H1 (cell line): ENCODE results near the gene NPHP4. TPM values are rescaled to one million over a fixed set of nuclear protein-coding genes. Genes with fewer than 3 reads are reported as not detected.

Source experiments
- CTCF ChIA-PET: fragments of 300-600 bp; sonication (Branson Sonifier 250); formaldehyde crosslinking; loops from one replicate; lab custom pipeline; 2021; ENCODE audit not compliant: partially characterized antibody; lab: Charles Lee
- POLR2A ChIA-PET: fragments of 300-600 bp; sonication (Branson Sonifier 250); formaldehyde crosslinking; loops from one replicate; lab custom pipeline; 2021; ENCODE audit warnings: inconsistent platforms; ENCODE audit not compliant: partially characterized antibody; lab: Charles Lee
- DNase-seq, 2 experiments: peaks; one replicate each; pipeline versions ENCODE4 v3.0.0 to v3.0.0-alpha.2; 2010 to 2022; ENCODE audit warnings: low spot score in 2 of 2, low read depth in 1 of 2, mixed read lengths in 1 of 2
- FAIRE-seq: peaks from 2 replicates; lab custom pipeline; 2011; peaks lifted over from hg19 to GRCh38; lab: Jason Lieb, UNC
- H2AFZ ChIP-seq: 2 replicates; pipeline ENCODE4 v1.8.1; 2012; ENCODE audit warnings: low read length, inconsistent platforms
- H2AK5ac ChIP-seq: 2 replicates; pipeline ENCODE4 v1.6.1; 2013; ENCODE audit warnings: low read depth, low read length
- H2BK120ac ChIP-seq: replicated peaks from 2 replicates; pipeline ENCODE3; 2013; ENCODE audit warnings: low read depth, low read length, inconsistent platforms
- H2BK12ac ChIP-seq: 2 replicates; pipeline ENCODE4 v1.6.1; 2013; ENCODE audit warnings: low read depth, low read length
- H2BK15ac ChIP-seq: 2 replicates; pipeline ENCODE4 v1.6.1; 2013; ENCODE audit warnings: low read length
- H2BK20ac ChIP-seq: 2 replicates; pipeline ENCODE4 v1.6.1; 2013; ENCODE audit warnings: low read length
- H2BK5ac ChIP-seq: 2 replicates; pipeline ENCODE4 v1.6.1; 2013; ENCODE audit warnings: low read depth, low read length
- H3K14ac ChIP-seq: 2 replicates; pipeline ENCODE4 v1.6.1; 2013; ENCODE audit warnings: inconsistent platforms; ENCODE audit not compliant: insufficient read length
- H3K18ac ChIP-seq: 2 replicates; pipeline ENCODE4 v1.6.1; 2013; ENCODE audit warnings: low read length; ENCODE audit errors: extremely low read depth
- H3K23ac ChIP-seq: 2 replicates; pipeline ENCODE4 v1.6.1; 2013; ENCODE audit warnings: inconsistent platforms; ENCODE audit not compliant: insufficient read length
- H3K23me2 ChIP-seq: 2 replicates; pipeline ENCODE4 v1.6.1; 2013; ENCODE audit warnings: low read depth, low read length
- H3K27ac ChIP-seq: 2 replicates; pipeline ENCODE4 v1.6.1; 2011; ENCODE audit warnings: low read depth, low read length, inconsistent platforms
- H3K27me3 ChIP-seq, 4 experiments: replicated peaks in 1 of 4; 1 replicate in 1 of 4; 2 replicates in 3 of 4; pipeline versions ENCODE4 v1.6.1 to v1.8.1; 2011 to 2013; ENCODE audit warnings: low read length in 3 of 4, mild to moderate bottlenecking in 3 of 4, inconsistent platforms in 2 of 4, mixed read lengths in 2 of 4, moderate library complexity in 1 of 4; ENCODE audit not compliant: control insufficient read depth in 3 of 4, insufficient read depth in 3 of 4; ENCODE audit errors: extremely low read depth in 1 of 4
- H3K36me3 ChIP-seq, 4 experiments: 2 replicates each; pipeline versions ENCODE4 v1.6.1 to v1.8.1; 2011 to 2013; ENCODE audit warnings: mild to moderate bottlenecking in 4 of 4, low read length in 3 of 4, moderate library complexity in 2 of 4, control low read depth in 1 of 4, inconsistent platforms in 1 of 4; ENCODE audit not compliant: insufficient read depth in 4 of 4, control insufficient read depth in 2 of 4
- H3K4ac ChIP-seq: replicated peaks from 2 replicates; pipeline ENCODE3; 2013; ENCODE audit warnings: low read length, low read depth, mixed read lengths, inconsistent platforms; ENCODE audit not compliant: insufficient read length
- H3K4me1 ChIP-seq, 4 experiments: replicated peaks in 1 of 4; 1 replicate in 1 of 4; 2 replicates in 3 of 4; pipeline versions ENCODE4 v1.6.1 to v1.8.1; 2011 to 2013; ENCODE audit warnings: low read length in 3 of 4, inconsistent platforms in 2 of 4, mixed read lengths in 1 of 4; ENCODE audit not compliant: insufficient read depth in 4 of 4, control insufficient read depth in 3 of 4
- H3K4me2 ChIP-seq, 2 experiments: 2 replicates each; pipeline versions ENCODE4 v1.6.1 to v1.8.1; 2011 to 2013; ENCODE audit warnings: low read depth in 2 of 2, low read length in 2 of 2, control low read depth in 1 of 2, inconsistent platforms in 1 of 2, mild to moderate bottlenecking in 1 of 2; ENCODE audit not compliant: insufficient read depth in 1 of 2
- H3K4me3 ChIP-seq, 4 experiments: fragments of 200-600, 300-600 bp in 1 of 4; sonication (generic), shearing (Covaris generic), sonication (Bioruptor Twin) in 1 of 4; 2 replicates each; pipeline versions ENCODE4 v1.5.1 to v1.8.1; 2011 to 2016; ENCODE audit warnings: low read length in 4 of 4, low read depth in 3 of 4, control low read depth in 2 of 4, inconsistent platforms in 2 of 4, mild to moderate bottlenecking in 2 of 4, mixed read lengths in 1 of 4, moderate library complexity in 1 of 4; ENCODE audit not compliant: insufficient read depth in 2 of 4; ENCODE audit errors: extremely low read depth in 1 of 4
- H3K56ac ChIP-seq: replicated peaks from 2 replicates; pipeline ENCODE3; 2013; ENCODE audit warnings: low read depth, mild to moderate bottlenecking, mixed read lengths, low read length, inconsistent platforms; ENCODE audit not compliant: insufficient read length
- H3K79me1 ChIP-seq: 2 replicates; pipeline ENCODE4 v1.6.1; 2013; ENCODE audit warnings: low read depth, low read length, control low read depth
- H3K79me2 ChIP-seq, 2 experiments: 2 replicates each; pipeline versions ENCODE4 v1.6.1 to v1.8.1; 2012 to 2013; ENCODE audit warnings: low read length in 2 of 2, mild to moderate bottlenecking in 2 of 2, inconsistent platforms in 1 of 2; ENCODE audit not compliant: insufficient read depth in 2 of 2, control insufficient read depth in 1 of 2
- H3K9ac ChIP-seq, 4 experiments: replicated peaks in 1 of 4; 1 replicate in 1 of 4; 2 replicates in 3 of 4; pipeline versions ENCODE4 v1.6.1 to v1.8.1; 2011 to 2013; ENCODE audit warnings: low read depth in 3 of 4, low read length in 3 of 4, control low read depth in 2 of 4, mild to moderate bottlenecking in 2 of 4, moderate library complexity in 2 of 4, inconsistent platforms in 1 of 4; ENCODE audit errors: extremely low read depth in 1 of 4
- H3K9me3 ChIP-seq, 2 experiments: 2 replicates each; pipeline versions ENCODE4 v1.6.1 to v1.8.1; 2012 to 2013; ENCODE audit warnings: mild to moderate bottlenecking in 2 of 2, moderate library complexity in 2 of 2, control low read depth in 1 of 2, inconsistent platforms in 1 of 2, low read depth in 1 of 2, low read length in 1 of 2, mixed read lengths in 1 of 2; ENCODE audit not compliant: insufficient read depth in 2 of 2
- H4K20me1 ChIP-seq, 2 experiments: replicated peaks in 1 of 2; 2 replicates each; pipeline versions ENCODE3 to v1.8.1; 2011 to 2013; ENCODE audit warnings: inconsistent platforms in 2 of 2, low read length in 2 of 2, mild to moderate bottlenecking in 1 of 2; ENCODE audit not compliant: insufficient read depth in 2 of 2, control insufficient read depth in 1 of 2
- H4K5ac ChIP-seq: 2 replicates; pipeline ENCODE4 v1.6.1; 2013; ENCODE audit warnings: low read length, low read depth, mixed read lengths, inconsistent platforms; ENCODE audit not compliant: insufficient read length
- H4K8ac ChIP-seq: 2 replicates; pipeline ENCODE4 v1.8.0; 2013; ENCODE audit warnings: mild to moderate bottlenecking, moderate library complexity, low read length, inconsistent platforms; ENCODE audit not compliant: insufficient read depth; ENCODE audit errors: extremely low read depth
- H4K91ac ChIP-seq: replicated peaks from 2 replicates; pipeline ENCODE3; 2013; ENCODE audit warnings: low read length, mixed read lengths, inconsistent platforms; ENCODE audit not compliant: insufficient read length
- BACH1 ChIP-seq: IDR thresholded peaks from 2 replicates; pipeline ENCODE4 v1.6.1; 2012; ENCODE audit warnings: low read length, improper control_type of control experiment
- EP300 ChIP-seq, 2 experiments: IDR thresholded peaks; 1 replicate in 1 of 2; 2 replicates in 1 of 2; pipeline ENCODE4 v1.6.1; 2011 to 2012; ENCODE audit warnings: low read depth in 2 of 2, low read length in 2 of 2, mild to moderate bottlenecking in 2 of 2, borderline replicate concordance in 1 of 2, inconsistent platforms in 1 of 2, moderate library complexity in 1 of 2
- JUN ChIP-seq: IDR thresholded peaks from 2 replicates; pipeline ENCODE4 v1.6.1; 2011; ENCODE audit warnings: low read depth, mild to moderate bottlenecking, improper control_type of control experiment, low read length
- MAFK ChIP-seq: IDR thresholded peaks from 2 replicates; pipeline ENCODE4 v1.6.1; 2012; ENCODE audit warnings: low read depth, mild to moderate bottlenecking, improper control_type of control experiment, low read length
- PHF8 ChIP-seq: fragments of 200-600 bp; sonication (generic); conservative IDR thresholded peaks from 2 replicates; pipeline ENCODE4 v1.7.1; 2012; ENCODE audit warnings: low read depth, mild to moderate bottlenecking, inconsistent platforms, low read length, moderate library complexity
- WGBS, 2 experiments: shearing (Covaris generic) in 1 of 2; methylation state at CpG; one replicate each; pipeline versions ENCODE4 v1.1.6 to v1.1.7; 2013 to 2015; ENCODE audit warnings: low lambda C conversion rate in 2 of 2, mixed read lengths in 2 of 2, inconsistent platforms in 1 of 2, low coverage in 1 of 2, missing lambda C conversion rate in 1 of 2; ENCODE audit not compliant: insufficient replicate concordance in 2 of 2, insufficient coverage in 1 of 2, insufficient read length in 1 of 2; ENCODE audit errors: extremely low coverage in 1 of 2, missing lambda C conversion rate in 1 of 2; 5-methylcytosine and 5-hydroxymethylcytosine counted together
- polyA plus RNA-seq, 7 experiments: library from polyadenylated mRNA; depleted of rRNA in 3 of 7; stranded (reverse) in 5 of 7; unstranded in 2 of 7; fragments of >200 nt in 5 of 7; fragments of 200-250 nt in 2 of 7; gene quantifications; 1 replicate in 5 of 7; 2 replicates in 1 of 7; 4 replicates in 1 of 7; pipeline versions ENCODE4 v1.2.1 to v1.2.3, GENCODE V29; 2011 to 2013; ENCODE audit warnings: missing spikeins in 2 of 7, mixed read lengths in 2 of 7
- total RNA-seq: library from RNA; stranded (reverse); fragmentation: NEBNext Ultra II Directional; extraction: Animal tissue kit (Norgen Biotek cat#: 25700); gene quantifications from 2 replicates; pipeline ENCODE4 v1.2.1, GENCODE V29; 2021
- TF ChIP-seq, protein P1 (sequence below): IDR thresholded peaks from 2 replicates; pipeline ENCODE4 v1.6.1; 2012; ENCODE audit warnings: inconsistent platforms

The NPHP4 gene
- total and polyA plus RNA-seq, 2 of the 8 experiments (the other 6 are each of a cell fraction or from before 2014, with no cell fraction given) = 5.8 to 14.0 TPM

DNA sequence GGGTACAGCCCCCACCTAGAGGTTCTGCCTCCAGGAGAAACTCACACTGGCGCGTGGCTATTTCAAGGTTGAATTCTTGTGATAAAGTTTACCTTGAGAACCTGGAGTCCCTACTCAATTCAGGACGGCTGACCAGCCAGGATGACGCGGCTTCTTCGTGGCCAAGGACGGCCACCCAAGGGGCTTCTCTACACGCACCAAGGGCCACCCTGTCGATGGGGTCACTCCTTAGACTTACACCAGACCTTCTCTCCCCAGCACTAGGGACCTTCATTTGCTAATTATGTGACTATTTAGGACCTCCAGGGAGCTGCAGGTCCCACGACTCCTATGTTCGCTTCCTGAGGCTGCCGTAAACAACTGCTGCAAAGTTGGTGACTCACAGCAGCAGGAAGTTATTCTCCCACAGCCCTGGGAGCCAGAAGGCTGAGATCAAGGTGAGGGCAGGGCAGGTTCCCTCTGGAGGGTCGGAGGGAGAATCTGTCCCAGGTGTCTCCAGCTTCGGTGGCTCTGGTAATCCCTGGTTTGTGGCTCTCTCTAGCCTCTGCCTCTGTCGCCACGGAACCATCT is 135.9 kb downstream of the NPHP4 start:
- H3K14ac ChIP-seq = no peak overlapping the region
- H2AK5ac ChIP-seq = no peak overlapping the region
- H3K4me1 ChIP-seq = peaks cover 0 to 3% (median 0%) of the 10 kb centered on the region in 4 experiments; a peak in 2 of 7 replicates
- no peak overlapping the region for H2AFZ ChIP-seq
- H3K9ac ChIP-seq = no peak overlapping the region
- H2BK5ac ChIP-seq = no peak overlapping the region
- no peak overlapping the region for H3K27ac ChIP-seq
- 84% methylated on average over 16 of the region's 16 CpGs; no CpG with 5 or more reads in 1 of the 2 experiments for WGBS, 2 experiments
- no peak overlapping the region for H3K18ac ChIP-seq
- no peaks in the 10 kb centered on the region for H3K79me2 ChIP-seq
- H3K23me2 ChIP-seq = no peaks in the 10 kb centered on the region
- H2BK12ac ChIP-seq = 0 out of 2 replicates have a peak overlapping the region, but pooled peaks have one; percentile 9
- no peak overlapping the region for H4K91ac ChIP-seq
- no peaks in the 10 kb centered on the region for H3K36me3 ChIP-seq
- no peak for DNase-seq
- H3K4ac ChIP-seq = no peak overlapping the region
- H2BK15ac ChIP-seq = no peak overlapping the region
- no peak overlapping the region for H3K4me3 ChIP-seq
- H4K5ac ChIP-seq = no peak overlapping the region
- no peaks in the 10 kb centered on the region for H4K20me1 ChIP-seq
- no peak overlapping the region for H3K56ac ChIP-seq
- no peak overlapping the region for H4K8ac ChIP-seq
- H3K79me1 ChIP-seq = no peaks in the 10 kb centered on the region
- CTCF ChIA-PET = interaction anchor here (1.7 to 2.1 kb wide), 2 partner anchors 9 to 59 kb away, joined by 5 to 11 read pairs; no protein-coding TSS in a partner anchor
- no peak overlapping the region for H3K4me2 ChIP-seq
- no peak overlapping the region for H3K23ac ChIP-seq
- TF ChIP-seq BACH1 (no peak), MAFK (no peak), EP300 (IDR thresholded peaks at IDR 0.05; ENCODE audit: borderline replicate concordance in 1 of 2, low read depth in 2 of 2, low read length in 2 of 2) (no peak), JUN (no peak), PHF8 (no peak)
- TF ChIP-seq, protein P1, sequence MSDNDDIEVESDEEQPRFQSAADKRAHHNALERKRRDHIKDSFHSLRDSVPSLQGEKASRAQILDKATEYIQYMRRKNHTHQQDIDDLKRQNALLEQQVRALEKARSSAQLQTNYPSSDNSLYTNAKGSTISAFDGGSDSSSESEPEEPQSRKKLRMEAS = no peak
- TF ChIP-seq, all 59 proteins: peak for 0
- no peaks in the 10 kb centered on the region; a peak in 1 of 4 replicates for H3K9me3 ChIP-seq
- no peak overlapping the region for H2BK20ac ChIP-seq
- no peak overlapping the region for H2BK120ac ChIP-seq
- no peak for FAIRE-seq
- POLR2A ChIA-PET = interaction anchor here (1.6 to 2.7 kb wide), 2 partner anchors 11 to 24 kb away, joined by 4 to 7 read pairs; no protein-coding TSS in a partner anchor
- no peaks in the 10 kb centered on the region for H3K27me3 ChIP-seq
